HG02798 (cell line): ENCODE results near the gene LTBP1.

ENCODE experiments used
- ATAC-seq: cut with Tn5 transposase; IDR thresholded peaks from one replicate; pipeline ENCODE4 v1.9.1; 2021; ENCODE audit warnings: mild to moderate bottlenecking; ENCODE audit not compliant: unreplicated experiment, poor library complexity

LTBP1 gene

GRCh38 chr2:33316328-33316727, 369.6 kb downstream of the LTBP1 start:
- ATAC-seq: no peak

- no peak for ATAC-seq
Measured at GRCh38 chr2:33317369-33318007, 370.7 kb downstream of the LTBP1 start.

GRCh38 chr2:33318456-33318855, 371.7 kb downstream of the LTBP1 start:
- ATAC-seq: no peak

DNA sequence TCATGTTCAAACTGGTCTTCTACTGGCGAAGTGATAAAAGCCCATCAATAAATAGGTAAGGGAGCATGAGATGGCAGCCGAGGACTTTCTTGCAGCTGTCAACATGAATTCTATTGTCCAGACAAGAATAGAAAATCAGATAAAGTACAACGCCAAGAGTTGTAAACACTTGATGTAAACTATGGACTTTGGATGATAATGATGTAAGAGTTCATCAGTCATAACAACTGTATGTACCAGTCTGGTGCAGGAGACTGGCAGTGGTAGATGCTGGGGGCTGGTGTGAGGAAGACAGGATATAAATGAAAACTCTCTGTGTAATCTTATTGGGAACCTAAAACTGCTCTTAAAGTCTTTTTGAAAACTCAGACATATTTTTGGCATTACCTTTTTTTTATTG, 373.8 kb downstream of the LTBP1 start:
- no peak for ATAC-seq

GRCh38 chr2:33321236-33321771, 374.6 kb downstream of the LTBP1 start:
- ATAC-seq: peak; percentile 59

DNA sequence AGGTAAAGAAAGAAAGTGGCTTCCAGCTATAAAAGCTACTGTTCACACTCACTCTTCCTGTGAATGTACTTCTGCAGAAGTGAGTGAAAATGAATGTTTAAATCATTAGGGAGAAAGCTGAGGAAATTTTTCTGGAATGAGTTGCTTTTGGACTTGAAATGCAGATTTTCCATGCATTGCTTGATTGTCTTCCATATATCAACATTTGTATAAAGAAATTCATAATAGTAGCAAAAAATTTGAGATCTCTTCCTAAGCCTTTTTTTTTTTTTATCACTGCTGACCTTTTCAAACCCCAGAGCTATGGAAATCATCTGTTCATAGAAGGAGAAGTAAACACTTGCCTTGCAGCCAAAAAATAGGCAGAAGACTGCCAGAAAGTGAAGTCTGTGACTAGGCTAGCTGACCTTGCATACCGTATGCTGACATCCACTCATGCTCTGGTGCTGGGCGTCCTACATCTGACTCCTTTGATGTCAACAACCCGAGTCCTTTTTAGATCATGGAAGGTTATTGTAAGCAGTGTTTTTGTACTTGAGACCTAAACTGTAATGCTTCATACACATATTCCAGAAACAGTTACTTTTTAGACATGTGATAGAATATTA, 375.2 kb downstream of the LTBP1 start:
- no peak for ATAC-seq

DNA sequence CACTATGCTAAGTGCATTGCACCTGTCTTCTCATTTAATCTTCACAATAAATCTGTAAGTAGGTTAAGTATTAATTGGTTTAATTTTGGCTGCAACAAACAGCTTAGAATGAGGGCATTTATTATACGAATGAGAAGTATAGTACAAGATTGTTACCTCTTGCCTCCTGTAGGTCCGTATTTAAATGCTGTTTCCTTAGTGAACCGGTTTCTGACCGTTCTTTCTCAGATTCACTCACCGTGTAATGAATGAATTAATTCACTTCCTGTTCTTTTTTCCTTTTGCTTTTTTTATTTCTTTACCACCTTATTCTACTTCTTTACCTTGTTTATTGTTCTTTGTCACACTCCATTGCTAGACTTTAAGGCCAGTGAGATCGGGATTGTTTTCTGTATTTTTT, 375.9 kb downstream of the LTBP1 start:
- no peak for ATAC-seq

GRCh38 chr2:33323957-33324356, 377.2 kb downstream of the LTBP1 start:
- ATAC-seq: no peak

DNA sequence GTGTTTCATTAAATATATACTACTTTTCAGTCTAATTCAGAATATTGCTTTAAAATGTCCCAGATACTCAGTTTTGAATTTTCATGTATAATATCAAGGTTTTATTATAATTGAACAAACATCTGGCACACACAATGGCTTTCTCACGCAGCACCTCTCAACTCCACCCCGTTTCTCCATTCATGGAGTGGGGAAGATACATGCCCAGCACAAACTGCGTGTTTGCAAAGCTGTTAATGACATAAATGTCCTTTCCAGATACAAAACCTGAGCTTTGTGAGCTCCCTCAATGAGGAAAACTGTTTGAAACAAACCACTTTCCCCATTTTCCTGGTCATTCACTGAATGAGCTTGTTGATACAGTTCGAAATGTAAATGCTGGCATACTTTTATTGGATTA, 379.3 kb downstream of the LTBP1 start:
- no peak for ATAC-seq

- ATAC-seq: no peak
Measured at GRCh38 chr2:33333433-33333832, 386.7 kb downstream of the LTBP1 start.

DNA sequence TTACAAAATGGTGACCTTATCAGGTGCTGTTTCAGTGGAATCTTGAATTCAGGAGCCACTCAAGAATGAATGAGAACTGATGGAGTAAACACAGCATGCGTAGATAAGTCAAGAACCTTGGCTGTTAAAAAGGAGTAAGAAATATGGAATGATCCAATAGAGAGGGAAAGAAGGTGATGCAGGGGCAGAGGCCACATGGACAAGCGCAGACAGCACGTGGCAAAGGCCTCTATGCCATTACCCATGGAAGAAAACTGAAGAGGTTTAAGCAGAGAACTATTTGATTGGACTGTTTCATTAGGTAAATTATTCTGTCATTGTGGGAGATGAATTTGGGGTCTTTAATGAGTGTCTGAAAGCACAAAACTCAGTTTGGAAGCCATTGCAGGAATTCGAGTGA, 387.3 kb downstream of the LTBP1 start:
- no peak for ATAC-seq

GRCh38 chr2:33335516-33335915, 388.8 kb downstream of the LTBP1 start:
- ATAC-seq: no peak

- no peak for ATAC-seq
Measured at GRCh38 chr2:33336036-33336625, 389.4 kb downstream of the LTBP1 start.

DNA sequence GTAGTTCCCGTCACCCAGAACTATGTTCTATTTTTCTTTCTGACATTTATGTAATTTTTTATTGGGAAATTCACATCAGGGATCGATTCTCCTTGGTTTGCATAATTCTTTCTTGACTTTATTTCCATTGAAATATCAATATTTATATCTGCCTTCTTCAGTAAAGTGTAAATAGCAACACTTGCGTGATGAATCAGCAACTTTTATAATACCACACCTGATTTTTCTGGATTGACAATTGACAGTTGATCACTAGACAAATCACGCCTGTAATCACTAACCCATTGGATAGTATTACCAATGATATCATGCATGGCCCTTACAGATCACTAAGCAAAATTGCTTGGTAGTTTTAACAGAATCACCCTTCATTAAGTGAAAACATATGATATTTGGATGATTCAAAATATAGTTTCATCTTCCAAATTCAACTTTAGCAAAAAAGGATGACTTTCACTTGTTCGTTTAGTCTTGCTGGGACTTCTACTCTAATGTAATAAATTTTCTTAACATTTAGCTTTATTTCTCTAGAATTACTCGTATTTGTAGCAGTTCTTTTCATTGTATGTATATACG, 390.7 kb downstream of the LTBP1 start:
- no peak for ATAC-seq

DNA sequence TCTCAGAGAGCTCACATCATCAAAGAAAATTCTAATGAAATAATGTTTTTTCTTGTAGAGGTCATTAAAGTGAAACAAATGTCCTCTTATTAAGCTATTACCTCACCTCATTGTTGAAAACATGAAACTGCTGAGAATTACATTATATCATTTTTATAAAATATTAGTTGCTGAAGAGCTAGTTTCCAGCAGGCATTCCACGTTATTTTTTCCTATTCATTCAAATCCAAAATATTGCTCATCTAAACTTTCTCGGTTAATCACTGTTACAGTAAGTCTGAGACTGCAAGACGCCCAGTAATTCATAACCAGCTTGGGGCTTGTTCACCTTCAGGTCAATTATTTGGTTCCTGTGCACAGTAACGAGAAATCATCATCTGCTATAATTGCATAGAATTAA, 391.2 kb downstream of the LTBP1 start:
- ATAC-seq: no peak

- ATAC-seq: no peak
Measured at GRCh38 chr2:33339269-33339668, 392.5 kb downstream of the LTBP1 start.

- ATAC-seq: no peak
Measured at GRCh38 chr2:33340280-33340679, 393.5 kb downstream of the LTBP1 start.

DNA sequence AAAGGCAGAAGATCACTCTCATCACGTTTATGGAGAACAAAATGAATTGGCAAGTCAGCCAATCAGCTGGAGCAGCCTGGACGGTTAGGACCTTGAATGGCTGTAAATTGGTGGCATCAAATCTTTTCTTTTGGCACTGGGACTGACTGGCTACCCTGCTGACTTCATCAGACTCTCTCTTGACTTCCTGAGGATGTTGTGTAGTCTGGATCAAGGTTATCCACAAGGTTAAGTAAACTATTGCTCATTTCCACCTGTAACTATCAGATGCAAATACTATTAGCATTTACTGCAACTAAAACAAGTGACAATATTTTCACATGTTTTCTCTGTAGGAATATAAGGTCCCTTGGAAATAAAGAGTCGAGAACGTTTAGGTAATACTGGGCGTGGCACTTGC, 395.4 kb downstream of the LTBP1 start:
- no peak for ATAC-seq

DNA sequence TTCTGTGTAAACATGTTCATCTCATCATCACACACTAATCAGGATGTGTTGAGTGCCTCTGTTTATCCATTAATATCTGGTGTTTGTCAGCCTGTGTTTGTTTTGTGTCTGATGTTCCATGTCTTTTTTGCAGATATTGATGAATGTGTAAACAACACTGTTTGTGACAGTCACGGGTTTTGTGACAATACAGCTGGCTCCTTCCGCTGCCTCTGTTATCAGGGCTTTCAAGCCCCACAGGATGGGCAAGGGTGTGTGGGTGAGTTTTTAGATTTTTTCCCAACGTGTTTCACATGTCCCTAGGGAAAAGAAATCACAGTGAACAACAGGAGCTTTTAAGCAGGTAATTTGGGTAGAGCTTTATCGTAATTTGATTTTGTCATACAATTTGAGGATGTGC, 396.0 kb downstream of the LTBP1 start:
- no peak for ATAC-seq

DNA sequence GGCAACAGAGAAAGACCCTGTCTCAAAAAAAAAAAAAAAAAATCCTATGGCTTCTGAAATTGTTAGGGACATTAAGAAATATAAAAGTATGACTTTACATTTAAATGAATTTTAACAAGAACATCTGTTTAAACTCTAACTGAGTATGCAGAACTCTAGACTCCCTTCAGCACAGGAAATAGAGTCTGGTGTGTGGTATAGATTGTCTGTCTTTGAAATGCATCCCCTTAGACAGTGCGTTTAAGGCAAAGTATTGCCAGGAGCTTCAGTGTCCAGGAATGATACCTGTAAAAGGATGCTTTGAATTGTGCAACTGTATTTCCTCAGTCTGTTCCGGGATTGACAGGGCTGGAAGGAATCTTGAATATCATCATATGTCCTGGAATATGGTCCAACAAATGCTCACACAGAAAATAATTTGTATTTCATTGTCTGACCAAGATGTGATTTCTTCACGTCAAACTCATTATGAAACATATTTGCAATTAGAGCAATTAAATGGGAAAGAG, 396.7 kb downstream of the LTBP1 start:
- ATAC-seq: no peak

DNA sequence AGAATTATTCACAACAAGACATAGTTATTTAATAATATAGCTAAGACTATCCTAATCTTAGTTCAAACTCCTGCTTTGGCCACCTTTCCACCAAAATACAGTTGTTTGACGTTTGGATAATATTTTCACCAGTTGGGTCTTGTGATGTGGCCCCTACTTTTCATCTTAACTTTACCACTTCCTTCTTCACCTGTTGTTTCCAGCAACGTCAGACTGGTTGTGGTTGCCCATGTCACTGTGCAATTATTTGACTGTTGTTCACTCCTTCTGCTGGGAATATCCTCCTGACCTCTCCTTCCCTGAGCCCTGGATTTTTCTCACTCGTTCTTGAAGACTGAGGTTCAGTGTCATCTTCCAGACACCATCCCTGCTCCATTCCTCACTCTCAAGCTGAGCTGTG, 397.5 kb downstream of the LTBP1 start:
- no peak for ATAC-seq
